ENCODE results near the gene LRRC61. TPM values are rescaled to one million over a fixed set of nuclear protein-coding genes. Genes with fewer than 3 reads are reported as not detected.
A peak's percentile ranks its signal among the peaks of the same experiment; 100 is the strongest.

LRRC61 gene
- total and polyA plus RNA-seq, 2 of the 13 experiments (the other 11 are each of a cell fraction or from before 2014, with no cell fraction given) = 33.0 to 34.8 TPM

- TF ChIP-seq KAT8 (CRISPR knock-in tag; IDR thresholded peaks at IDR 0.05) = 0 out of 2 replicates have a peak, but pooled peaks have one; percentile 14
- no peak for TF ChIP-seq ZNF362 (CRISPR knock-in tag; IDR thresholded peaks at IDR 0.05; ENCODE audit: borderline replicate concordance)
- peak; percentile 45; the same call in 1 of the 3 replicates for TF ChIP-seq MXI1 (IDR thresholded peaks at IDR 0.05; ENCODE audit: borderline replicate concordance, low read depth, low read length)
- TF ChIP-seq KDM5B (CRISPR knock-in tag; IDR thresholded peaks at IDR 0.05; ENCODE audit: borderline replicate concordance) = peak; percentile 63; the same call in 1 of the 2 replicates
- no peak for TF ChIP-seq RBM22 (optimal IDR thresholded peaks at IDR 0.05; ENCODE audit: low read length)
- no peak for TF ChIP-seq HMGA1 (CRISPR knock-in tag; conservative IDR thresholded peaks at IDR 0.05)
- TF ChIP-seq ZBTB38 (CRISPR knock-in tag; IDR thresholded peaks at IDR 0.05) = 0 out of 2 replicates have a peak, but pooled peaks have one; percentile 24
- peak; percentile 12; the same call in 1 of the 2 replicates for TF ChIP-seq ZNF574 (CRISPR knock-in tag; IDR thresholded peaks at IDR 0.05)
- no peak for TF ChIP-seq ZNF761 (CRISPR knock-in tag; conservative IDR thresholded peaks at IDR 0.05)
- TF ChIP-seq SMYD3 (CRISPR knock-in tag; IDR thresholded peaks at IDR 0.05) = no peak
- TF ChIP-seq CEBPG (CRISPR knock-in tag; IDR thresholded peaks at IDR 0.05) = no peak; the same call in 1 of the 2 replicates
- TF ChIP-seq ZBTB10 (CRISPR knock-in tag; IDR thresholded peaks at IDR 0.05; ENCODE audit: borderline replicate concordance) = no peak
- peak; percentile 72 for TF ChIP-seq ZSCAN31 (CRISPR knock-in tag; IDR thresholded peaks at IDR 0.05; ENCODE audit: low read depth)
- peak; percentile 34; the same call in 1 of the 2 replicates for TF ChIP-seq ELF3 (CRISPR knock-in tag; IDR thresholded peaks at IDR 0.05)
- no peak for TF ChIP-seq U2AF2 (IDR thresholded peaks at IDR 0.05; ENCODE audit: low read depth, low read length)
- TF ChIP-seq NRL (CRISPR knock-in tag; IDR thresholded peaks at IDR 0.05; ENCODE audit: borderline replicate concordance) = peak; percentile 55; the same call in 1 of the 2 replicates
- no peak for TF ChIP-seq MBNL3 (CRISPR knock-in tag; conservative IDR thresholded peaks at IDR 0.05)
- 0 out of 2 replicates have a peak, but pooled peaks have one; percentile 36 for TF ChIP-seq ZNF296 (CRISPR knock-in tag; conservative IDR thresholded peaks at IDR 0.05)
- 0 out of 4 replicates have a peak, but pooled peaks of 1 of the 2 experiments have one; percentile 33 for TF ChIP-seq POLR2A (IDR thresholded peaks at IDR 0.05; ENCODE audit: insufficient read depth in 1 of 2, low read depth in 2 of 2, low read length in 2 of 2)
- TF ChIP-seq KMT2A (CRISPR knock-in tag; IDR thresholded peaks at IDR 0.05) = peak; percentile 60; the same call in 1 of the 2 replicates
- TF ChIP-seq PHF8 (CRISPR knock-in tag; IDR thresholded peaks at IDR 0.05) = peak; percentile 18; the same call in 1 of the 2 replicates
- no peak for TF ChIP-seq ZNF709 (CRISPR knock-in tag; IDR thresholded peaks at IDR 0.05)
- no peak; the same call in 1 of the 2 replicates for TF ChIP-seq ZNF556 (CRISPR knock-in tag; IDR thresholded peaks at IDR 0.05; ENCODE audit: borderline replicate concordance)
- TF ChIP-seq ZNF20 (CRISPR knock-in tag; IDR thresholded peaks at IDR 0.05) = no peak
- TF ChIP-seq ZNF484 (CRISPR knock-in tag; IDR thresholded peaks at IDR 0.05; ENCODE audit: borderline replicate concordance, low read depth) = no peak
Observed at GRCh38 chr7:150340024-150340749, 17.0 kb downstream of the LRRC61 start (continued).

Measured in HepG2 (cell line).